HG03439 (cell line): ENCODE measurements around the gene CTXND1.

ENCODE experiments used
- ATAC-seq: cut with Tn5 transposase; IDR thresholded peaks from one replicate; pipeline ENCODE4 v1.9.1; 2021; ENCODE audit warnings: mild to moderate bottlenecking, moderate library complexity; ENCODE audit not compliant: unreplicated experiment

CTXND1 gene

DNA sequence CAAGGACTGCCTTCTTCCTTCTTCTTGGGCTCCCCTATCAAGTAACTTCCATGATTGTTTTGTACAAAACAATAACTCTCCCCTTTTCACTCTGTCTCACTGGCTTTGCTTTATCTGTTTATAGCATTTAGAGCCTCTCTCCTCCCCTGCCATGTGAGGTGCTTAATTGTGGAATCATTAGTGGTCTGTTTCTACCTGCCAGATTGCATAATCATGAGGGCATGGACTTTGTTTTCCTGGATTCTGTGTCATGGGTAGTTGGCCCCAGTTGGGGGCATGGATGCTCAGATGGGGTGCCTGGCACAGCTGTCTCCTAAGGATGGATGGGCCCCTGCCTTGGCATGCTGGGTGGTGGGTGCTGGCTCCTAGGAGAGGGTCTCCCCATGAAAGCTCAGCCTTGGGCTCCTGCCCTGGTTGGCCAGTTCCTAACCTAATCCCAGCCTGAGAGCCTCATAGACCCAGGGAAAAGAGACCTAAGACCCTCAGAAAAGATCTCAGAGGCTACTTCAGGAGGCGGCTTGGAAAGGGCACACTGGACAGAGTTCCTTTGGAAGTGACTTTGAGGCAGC, 8.0 kb upstream of the CTXND1 start:
- no peak for ATAC-seq

GRCh38 chr15:80251428-80252120, 439 bp downstream of the CTXND1 start:
- no peak for ATAC-seq

DNA sequence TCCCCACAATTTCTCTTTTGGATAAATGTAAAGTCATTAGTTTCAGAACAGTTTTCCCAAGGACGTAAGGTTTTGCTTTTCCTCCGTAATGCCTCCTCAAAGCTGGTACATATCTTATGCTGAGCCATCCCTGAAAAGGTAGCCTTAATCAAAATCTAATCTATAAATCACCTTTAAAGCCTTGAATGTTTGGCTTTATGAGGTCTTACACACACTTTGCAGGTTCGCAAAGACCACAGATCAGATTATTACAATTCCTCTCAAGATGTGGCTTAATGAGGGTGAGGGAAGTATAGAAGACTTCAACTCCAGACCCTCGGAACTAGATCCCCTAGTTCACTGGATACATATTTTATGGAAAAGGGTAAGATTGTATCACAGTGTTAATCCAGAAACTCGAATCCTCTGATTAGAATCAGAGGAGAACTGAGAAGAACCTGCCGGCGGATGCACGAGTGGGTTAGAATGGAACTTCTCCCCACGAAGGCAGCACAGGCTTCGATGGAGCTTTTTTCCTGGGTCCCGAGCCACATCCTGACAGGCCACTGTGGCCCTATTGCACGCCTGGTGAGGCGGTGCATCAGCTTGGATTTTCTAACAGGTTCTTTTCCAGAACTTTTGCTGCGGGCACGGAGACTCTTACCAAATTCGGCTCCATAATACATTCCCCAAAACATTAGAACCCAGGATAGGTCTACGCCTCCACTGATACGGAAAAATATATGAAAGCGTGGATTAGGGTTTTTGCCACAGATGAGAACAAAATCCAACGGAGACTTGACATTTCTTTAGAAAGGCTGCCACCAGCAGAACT, 1.2 kb downstream of the CTXND1 start:
- ATAC-seq: no peak

GRCh38 chr15:80249973-80250372, 2.0 kb downstream of the CTXND1 start:
- ATAC-seq: no peak

DNA sequence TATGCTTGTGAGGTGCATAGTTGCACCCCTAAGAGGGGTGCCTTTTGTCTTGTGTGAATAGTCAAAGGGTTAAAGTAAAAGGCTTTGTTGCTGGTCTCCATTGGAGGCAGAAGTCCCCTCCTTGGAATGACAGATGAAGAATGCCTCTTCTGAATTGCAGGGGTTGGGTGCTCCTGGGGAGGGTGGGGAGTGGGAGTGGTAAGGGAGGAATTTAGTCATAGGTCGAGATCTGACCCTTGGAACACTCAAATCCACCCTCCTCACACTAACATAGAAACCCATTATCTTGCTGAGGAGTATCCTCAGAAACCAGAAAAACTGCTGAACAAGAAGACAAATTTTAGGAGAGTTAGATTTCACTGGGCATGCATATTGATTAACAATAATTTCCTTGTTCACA, 4.7 kb downstream of the CTXND1 start:
- ATAC-seq: no peak

GRCh38 chr15:80246425-80246894, 5.6 kb downstream of the CTXND1 start:
- ATAC-seq: no peak

DNA sequence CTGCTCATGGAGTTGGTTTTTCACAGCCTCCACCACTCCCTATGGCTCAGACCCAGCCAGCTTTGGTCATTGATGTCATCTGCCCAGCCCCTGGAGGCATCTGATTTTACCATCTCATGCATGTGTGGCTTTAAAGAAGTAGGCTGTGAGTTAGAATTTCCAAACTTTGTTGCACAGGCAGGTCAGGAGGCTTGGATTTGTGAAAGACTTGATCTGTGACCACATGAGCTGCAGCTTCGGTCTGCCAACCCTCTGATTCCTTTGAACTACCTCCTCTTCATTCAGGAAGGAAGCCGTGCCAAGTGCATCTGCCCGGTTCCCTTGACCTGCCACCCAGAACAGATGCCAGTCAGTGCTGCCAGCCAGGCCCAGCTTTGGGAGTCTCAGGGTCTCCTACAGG, 9.2 kb downstream of the CTXND1 start:
- no peak for ATAC-seq

GRCh38 chr15:80242132-80242769, 9.8 kb downstream of the CTXND1 start:
- no peak for ATAC-seq

- no peak for ATAC-seq
Measured at GRCh38 chr15:80241508-80241907, 10.5 kb downstream of the CTXND1 start.

- ATAC-seq: no peak
Measured at GRCh38 chr15:80240276-80240675, 11.7 kb downstream of the CTXND1 start.

- no peak for ATAC-seq
Measured at GRCh38 chr15:80234883-80235282, 17.1 kb downstream of the CTXND1 start.

GRCh38 chr15:80233581-80233980, 18.4 kb downstream of the CTXND1 start:
- no peak for ATAC-seq

DNA sequence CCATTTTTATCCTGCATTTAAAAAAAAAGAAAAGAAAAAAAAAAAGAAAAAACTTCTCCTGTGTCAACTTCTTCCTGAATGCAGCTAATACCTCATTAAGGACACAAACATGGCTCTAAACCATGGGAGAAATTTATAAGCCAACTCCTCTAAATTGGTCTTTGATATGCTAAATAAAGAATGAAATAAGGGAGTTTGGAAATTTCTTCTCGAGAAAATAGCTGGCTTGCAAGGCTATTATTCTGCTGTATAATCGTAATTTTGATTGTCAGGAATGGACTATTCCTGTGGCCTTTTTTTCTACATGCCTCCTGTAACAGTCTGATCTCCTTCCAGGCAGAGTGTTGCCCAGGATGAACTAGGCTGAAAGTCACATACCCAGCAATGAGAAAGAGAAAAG, 20.6 kb downstream of the CTXND1 start:
- ATAC-seq: no peak

GRCh38 chr15:80228959-80229610, 22.9 kb downstream of the CTXND1 start:
- no peak for ATAC-seq

DNA sequence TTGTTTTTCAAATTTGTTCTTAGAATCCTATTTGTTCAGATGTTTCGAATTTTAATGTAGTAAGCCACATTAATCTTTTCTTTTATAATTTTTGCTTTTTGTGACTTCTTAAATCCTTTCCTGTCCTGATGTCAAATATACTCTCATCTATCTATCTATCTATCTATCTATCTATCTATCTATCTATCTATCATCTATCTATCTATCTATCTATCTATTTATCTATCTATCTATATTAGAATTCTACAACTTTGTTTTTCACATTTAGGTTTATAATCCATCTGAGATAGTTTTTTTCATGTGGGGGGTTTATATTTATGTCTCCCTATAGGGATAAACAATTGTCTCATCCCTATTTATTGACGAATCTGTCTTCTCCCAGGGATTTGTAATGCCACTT, 32.1 kb downstream of the CTXND1 start:
- ATAC-seq: no peak

DNA sequence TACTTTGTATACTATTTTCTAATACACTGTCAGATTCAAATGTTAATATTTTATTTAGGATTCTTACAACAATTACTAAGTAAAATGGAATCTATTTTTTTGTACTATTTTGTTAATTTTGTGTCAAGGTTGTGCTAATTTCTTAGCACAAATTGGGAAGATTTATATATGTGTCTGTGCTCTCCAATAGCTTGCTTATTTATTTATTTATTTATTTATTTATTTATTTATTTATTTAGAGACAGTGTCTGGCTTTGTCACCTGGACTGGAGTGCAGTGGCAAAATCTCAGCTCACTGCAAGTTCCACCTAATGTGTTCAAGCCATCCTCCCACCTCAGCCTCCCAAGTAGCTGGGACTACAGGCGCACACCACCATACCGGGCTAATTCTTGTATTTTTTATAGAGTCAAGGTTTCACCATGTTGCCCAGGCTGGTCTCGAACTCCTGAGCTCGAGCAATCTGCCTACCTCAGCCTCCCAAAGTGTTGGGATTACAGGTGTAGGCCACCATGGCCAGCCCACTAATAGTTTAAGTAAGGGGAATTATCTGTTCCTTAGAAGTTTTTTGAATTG, 34.6 kb downstream of the CTXND1 start:
- no peak for ATAC-seq

GRCh38 chr15:80216911-80217310, 35.1 kb downstream of the CTXND1 start:
- no peak for ATAC-seq

- no peak for ATAC-seq
Measured at GRCh38 chr15:80216141-80216540, 35.9 kb downstream of the CTXND1 start.

- ATAC-seq: no peak
Measured at GRCh38 chr15:80214910-80215309, 37.1 kb downstream of the CTXND1 start.

GRCh38 chr15:80211976-80212375, 40.0 kb downstream of the CTXND1 start:
- no peak for ATAC-seq
